GM18517 (cell line): Measurements from ENCODE around the gene ZNF423.

Experiments used
- ATAC-seq: cut with Tn5 transposase; IDR thresholded peaks from one replicate; pipeline ENCODE4 v1.9.1; 2021; ENCODE audit warnings: mild to moderate bottlenecking, moderate library complexity; ENCODE audit not compliant: unreplicated experiment

ZNF423 gene

GRCh38 chr16:49755313-49755620 is 100.6 kb downstream of the ZNF423 start:
- ATAC-seq = no peak

DNA sequence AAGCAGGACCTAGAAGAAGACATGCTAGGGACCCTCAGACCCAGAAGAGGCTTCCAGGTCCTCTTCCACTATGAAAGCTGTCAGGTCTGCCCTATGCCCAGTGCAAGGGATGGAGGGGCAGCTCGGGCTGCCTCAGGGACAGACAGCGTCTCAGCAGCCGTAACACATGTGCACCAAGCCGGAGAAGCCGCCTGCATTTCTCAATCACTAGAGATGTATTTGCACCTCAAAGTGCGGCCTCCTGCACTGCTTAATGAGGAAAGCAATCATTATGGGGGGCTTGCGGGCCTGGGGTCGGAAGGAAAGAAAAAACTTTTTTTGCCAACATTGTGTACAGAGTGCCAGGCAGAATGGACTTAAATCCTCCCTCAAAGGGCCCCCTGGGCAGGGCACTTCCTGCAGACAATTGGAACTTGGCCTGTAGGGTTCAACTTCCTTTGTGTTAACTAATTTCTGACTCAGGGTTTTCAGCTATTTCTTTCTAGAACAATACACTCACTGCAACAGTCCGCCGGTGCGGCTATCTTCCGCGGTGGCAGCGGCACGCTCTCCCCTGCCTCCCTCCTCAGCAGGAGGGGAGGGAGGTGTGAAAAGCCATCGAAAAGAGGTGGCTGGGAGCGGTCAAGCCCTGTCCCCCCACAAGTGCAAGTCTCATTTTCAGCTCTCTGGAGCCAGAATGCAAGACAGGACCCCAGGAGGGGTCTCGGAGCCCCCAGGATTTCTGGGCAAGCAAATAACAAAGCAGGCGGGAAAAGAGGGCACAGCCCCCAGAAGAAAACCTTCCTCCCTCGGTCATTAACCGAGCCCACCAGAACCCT is 101.2 kb downstream of the ZNF423 start:
- ATAC-seq = no peak

DNA sequence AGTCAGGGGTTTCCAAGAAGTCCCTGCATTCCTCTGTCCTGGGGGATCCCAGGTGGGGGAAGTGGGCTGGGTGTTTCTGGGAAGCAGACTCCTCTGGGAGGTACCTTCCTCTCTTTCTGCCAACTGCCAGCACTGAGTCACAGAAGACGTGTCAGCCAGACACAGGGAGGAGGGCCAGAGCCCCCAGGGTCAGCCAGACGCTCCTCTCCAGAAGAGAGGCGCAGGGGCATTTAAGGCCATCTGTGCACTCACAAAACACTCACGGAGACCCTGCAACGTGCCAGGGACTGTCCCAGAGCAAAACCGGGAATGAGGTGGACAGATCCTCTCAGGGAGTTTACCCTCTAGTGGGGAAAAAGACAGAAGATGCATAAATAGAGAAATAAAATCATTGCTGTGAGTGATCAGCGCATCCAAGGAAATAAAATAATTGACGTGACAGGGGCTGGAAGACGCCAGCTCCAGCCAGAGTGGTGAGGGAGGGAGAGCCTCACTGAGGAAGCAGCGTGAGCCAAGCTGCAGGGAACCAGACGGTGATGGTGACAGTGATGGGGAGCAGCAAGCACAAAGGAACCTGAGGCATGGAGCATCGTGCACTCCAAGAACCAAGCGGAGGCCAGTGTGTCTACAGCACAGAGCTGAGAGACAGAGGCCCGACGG is 105.4 kb downstream of the ZNF423 start:
- ATAC-seq = no peak

- ATAC-seq = no peak
Observed at GRCh38 chr16:49749816-49750215, 106.1 kb downstream of the ZNF423 start.

- ATAC-seq = no peak
Observed at GRCh38 chr16:49748322-49748721, 107.6 kb downstream of the ZNF423 start.

GRCh38 chr16:49747654-49748053 is 108.3 kb downstream of the ZNF423 start:
- ATAC-seq = no peak

DNA sequence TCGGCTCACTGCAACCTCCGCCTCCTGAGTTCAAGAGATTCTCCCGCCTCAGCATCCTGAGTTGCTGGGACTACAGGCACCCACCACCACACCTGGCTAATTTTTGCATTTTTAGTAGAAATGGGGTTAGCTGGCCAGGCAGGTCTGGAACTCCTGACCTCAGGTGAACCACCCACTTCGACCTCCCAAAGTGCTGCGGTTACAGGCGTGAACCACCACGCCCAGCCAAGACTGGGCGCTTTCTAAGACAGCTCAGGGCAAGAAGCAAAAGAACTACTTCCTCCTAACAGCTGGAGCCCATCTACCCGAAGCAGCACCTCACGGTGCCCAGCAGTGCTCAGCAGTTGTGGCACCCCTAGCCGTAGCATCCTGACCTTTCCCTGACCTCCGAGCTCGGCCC is 109.4 kb downstream of the ZNF423 start:
- ATAC-seq = no peak

DNA sequence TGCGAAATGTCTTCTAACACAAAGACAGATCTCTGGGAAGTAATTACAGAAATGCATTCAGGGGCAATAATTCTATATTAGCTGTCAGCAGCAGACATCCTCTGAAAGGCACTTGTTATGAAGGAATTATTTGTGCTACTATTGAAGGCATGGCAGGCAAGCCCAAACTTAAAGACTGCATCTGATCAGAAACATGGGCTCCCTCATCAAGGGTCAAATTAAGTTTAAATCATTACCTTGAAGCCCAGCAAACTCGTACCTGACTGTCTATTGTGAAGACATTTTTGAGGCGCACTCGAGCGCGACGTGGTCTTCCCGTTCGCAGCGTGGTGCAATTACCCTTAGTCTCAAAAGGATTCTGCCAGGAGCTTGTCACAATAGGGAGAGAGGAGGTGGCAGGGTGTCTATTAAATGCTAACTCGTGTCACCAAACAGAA is 110.6 kb downstream of the ZNF423 start:
- no peak for ATAC-seq

DNA sequence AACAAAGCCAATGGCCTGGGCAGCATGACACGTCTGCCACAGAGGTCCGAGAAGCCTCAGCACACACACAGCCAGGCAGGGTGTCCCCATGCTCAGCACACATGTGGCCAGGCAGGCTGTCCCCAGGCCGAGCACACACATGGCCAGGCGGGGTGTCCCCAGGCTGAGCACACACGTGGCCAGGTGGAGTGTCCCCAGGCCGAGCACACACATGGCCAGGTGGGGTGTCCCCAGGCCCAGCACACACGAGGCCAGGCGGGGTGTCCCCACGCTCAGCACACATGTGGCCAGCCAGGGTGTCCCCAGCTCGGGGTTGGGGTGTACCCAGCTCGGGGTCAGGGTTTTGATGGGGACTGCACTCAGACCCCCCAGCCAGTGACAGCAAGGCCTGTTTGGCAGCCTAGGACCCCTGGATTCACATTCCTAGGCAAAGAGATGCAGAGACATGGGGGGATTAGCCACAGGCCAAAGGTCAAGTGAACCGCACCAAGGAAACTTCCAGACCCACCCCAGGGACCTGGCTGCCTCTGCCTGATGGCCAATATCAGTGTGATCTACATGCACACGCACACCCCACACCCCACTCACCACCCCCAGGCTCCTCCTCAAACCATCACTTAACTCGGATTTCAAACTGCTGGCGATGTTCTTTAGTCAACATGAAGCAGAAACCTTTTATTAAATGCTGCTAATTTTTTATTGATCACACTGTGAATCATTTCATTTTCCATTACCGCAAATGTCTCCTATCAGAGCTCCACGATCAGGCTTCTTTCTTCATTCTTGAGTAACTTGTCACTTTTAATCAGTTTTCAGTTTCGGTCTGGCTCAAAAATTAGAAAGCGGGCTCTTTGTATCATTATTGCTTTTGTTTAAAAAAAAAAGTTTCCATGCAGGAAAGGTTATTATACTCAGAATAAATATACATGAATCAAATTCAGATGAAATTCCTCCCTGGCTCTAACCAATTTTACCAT is 111.4 kb downstream of the ZNF423 start:
- ATAC-seq = no peak

DNA sequence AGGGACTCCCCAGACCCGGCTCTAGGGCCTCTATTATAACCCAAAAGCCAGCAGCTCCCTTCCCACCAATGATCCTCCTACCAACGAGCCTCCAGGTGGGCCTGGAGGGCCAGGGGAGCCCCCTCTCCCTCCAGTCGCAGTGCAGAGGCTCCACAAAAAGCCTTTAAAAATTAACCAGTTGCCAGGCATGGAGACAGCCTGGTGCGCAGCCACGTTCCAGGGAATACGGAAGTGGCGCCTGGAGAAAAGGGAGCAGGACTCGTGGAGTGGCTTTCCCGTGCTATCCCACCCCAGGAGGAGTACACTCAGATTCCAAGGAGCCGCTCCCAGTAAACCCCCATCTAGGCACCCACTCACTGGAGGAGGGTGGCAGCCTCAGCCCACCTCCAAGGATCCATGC is 112.3 kb downstream of the ZNF423 start:
- ATAC-seq = no peak

DNA sequence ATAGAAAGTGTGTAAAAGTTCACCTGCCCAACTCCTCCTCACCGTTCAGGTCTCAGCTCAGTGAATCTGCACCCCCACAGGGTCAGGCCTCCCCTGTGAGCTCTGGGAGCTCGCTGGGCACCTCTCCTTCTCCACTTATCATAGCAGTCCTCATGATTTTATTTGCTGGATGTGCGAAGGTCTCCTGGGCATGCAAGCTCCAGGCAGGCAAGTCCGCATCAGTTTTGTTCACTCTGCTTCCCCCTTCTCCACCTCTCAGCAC is 112.8 kb downstream of the ZNF423 start:
- no peak for ATAC-seq

DNA sequence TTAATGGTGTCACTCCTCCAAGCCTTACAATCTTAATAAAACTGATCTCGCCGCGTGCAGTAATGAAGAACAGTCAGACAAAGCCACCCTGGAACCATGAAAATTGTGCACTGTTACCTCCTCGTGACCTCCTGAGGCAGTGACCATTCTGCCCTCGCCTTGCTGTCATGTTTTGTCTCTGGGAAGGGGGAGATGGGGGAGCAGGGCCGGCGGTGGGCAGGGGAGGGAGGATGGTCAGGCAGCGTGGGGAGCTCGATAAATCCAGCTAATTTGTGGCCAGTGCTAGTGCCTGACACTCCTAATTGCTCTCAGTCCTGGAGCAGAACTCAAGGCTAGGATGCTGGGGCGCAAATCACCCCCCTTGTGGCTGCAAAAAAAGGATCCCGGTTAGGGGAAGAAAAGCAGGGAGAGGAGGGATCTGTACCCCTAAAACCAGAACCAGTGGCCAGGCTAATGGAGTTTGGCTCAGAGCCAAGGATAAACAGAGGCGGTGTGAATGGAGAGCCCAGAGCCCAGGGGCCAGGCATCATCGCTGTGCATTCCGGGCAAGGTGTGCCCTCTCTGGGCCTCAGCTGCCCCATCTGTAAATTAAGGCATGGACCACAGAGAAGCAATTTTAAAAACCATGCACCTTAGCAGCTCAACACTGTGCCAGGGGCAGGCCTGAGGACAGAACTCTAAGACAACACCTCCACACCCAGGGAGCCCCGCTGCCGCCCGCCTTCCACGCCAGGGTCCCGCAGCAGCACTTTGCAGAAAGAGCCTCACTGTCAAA is 113.3 kb downstream of the ZNF423 start:
- ATAC-seq = no peak

DNA sequence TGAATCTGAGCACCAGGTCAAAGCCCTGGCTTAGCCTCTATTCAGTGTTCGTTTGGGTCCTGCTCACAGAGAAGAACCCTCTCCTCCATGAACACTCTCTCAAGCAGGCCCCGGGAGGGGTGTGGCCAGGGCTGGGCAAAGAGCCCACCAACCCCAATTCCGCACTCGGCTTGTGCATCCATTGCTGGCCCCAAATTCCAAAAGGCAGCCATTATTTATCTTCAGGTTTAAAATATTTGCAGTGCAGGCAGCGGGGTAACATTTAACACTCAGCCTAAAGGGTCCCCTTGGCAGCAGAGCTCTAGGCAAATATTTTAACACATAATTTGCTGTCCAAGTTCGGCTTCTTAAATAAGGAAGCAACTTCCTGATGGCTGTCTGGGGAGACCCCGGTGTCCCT is 115.7 kb downstream of the ZNF423 start:
- ATAC-seq = no peak

- ATAC-seq = no peak
Observed at GRCh38 chr16:49739381-49739780, 116.5 kb downstream of the ZNF423 start.

- ATAC-seq = no peak
Observed at GRCh38 chr16:49738832-49739231, 117.1 kb downstream of the ZNF423 start.

DNA sequence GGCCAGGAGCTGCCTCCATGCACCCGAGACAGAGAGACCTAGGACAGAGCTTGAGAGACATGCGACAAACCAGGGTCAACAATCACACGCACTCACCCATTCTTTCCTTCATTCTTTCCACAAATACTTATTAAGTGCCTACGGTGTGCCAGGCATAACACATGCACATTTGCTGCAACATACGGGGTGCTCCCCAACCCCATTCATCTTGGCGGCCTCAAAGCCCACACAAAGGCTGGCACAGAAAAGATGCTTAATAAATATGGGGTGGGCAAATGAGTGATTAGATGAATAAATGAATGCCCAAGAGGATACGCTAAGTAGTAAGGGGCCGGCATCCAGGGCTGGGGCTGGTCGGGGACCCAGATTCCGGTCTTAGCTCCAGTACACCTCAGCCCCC is 117.9 kb downstream of the ZNF423 start:
- ATAC-seq = no peak

DNA sequence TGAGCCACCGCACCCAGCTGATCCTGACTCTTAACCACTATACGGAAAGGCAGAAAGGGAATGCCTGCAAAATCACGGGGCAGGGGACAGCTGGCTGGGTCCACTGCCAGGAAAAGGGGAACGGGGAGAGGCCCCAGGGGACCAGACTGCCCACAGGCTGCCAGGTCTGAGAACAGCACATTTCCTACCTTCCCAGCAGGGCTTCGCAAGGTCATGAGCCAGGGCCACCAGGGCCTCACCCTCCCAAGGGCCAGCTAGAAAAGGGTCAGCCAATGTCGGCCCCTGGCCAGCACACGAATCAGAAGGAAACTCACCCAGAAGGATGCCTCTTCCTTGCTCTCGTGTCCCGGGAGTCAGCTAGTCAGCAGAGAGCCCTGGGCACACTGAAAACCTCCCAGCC is 118.4 kb downstream of the ZNF423 start:
- no peak for ATAC-seq

DNA sequence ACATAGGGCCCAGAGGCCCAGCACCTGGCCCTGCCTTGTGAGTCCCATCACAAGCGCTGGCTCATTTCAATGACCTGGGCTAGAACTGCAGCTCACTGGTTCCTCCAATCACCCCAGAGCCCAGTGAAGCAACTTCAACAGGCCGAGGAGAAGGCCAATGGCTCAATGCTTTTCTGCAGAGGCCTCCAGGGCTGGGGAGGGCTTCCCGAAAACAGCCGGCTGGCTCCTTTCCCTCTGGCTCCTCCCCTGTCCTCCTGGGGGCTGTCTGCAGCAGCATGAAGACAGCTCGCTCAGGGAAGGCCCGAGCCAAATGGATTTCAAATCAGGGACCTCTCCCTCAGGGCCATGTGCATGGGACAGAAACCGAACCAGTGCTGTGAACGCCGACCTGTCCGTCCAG is 121.6 kb downstream of the ZNF423 start:
- no peak for ATAC-seq

DNA sequence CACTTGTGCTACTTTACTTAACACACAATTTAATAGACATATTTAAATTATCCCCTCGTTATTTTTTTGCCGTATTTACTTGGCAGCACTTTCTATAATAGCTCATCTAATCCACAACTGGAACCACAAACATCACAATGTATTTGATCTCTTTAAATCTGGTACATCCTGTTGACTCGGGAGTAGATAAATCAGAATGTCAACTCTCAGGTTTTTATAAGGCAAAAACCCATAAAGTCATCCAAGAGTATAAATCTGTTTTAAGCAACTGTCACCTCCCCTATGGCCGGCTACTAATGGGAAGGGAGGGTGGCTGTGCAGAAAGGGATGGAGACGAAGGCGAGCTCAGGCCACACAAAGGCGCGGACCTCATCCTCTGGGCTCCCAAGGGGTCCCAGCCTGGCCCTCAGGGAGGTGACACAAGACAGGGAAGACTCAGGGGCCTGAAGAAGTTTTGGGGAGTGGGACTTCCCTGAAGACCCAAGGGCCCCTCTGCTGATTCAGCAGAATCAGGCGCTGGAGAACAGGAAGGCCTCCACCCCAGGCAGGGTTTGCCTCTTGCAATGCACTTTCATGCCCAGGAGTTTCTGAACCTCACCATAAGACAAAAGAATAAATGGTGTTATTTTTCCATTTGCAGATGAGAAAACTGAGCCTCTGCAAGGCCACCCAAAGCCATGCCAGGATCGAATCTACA is 122.5 kb downstream of the ZNF423 start:
- ATAC-seq = no peak

DNA sequence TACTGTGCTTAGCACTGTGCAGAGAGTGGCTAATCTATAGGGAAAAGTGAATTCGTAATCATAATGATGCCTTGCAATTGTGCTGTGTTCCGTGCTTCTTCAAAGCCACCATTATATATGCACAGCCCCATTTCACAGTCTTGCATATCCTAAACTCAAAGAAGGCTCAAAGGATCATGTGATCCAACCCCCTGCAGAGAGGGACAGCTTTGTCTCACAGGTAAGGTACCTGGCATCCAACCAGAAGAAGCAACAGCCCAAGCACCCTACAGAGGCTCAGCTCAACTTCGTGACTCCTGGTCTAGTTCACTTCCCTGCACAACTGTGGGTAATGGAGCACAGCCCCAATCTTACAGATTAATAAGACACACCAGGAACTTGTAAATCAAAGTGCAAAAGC is 124.0 kb downstream of the ZNF423 start:
- no peak for ATAC-seq
